Adrenal gland (tissue), 5 donors: ENCODE results near the gene ORM2.
"Not testable (repeated sequence)": the region's sequence is repeated elsewhere in the genome, so short reads cannot be mapped to it uniquely, and the experiment has no call there.

ENCODE experiments used
- CTCF ChIP-seq, 6 experiments: fragments of 450-650 bp in 4 of 6; fragments of 200-600 bp in 2 of 6; sonication (generic) in 1 of 6; IDR thresholded peaks; 1 replicate in 5 of 6; 2 replicates in 1 of 6; pipeline versions ENCODE4 v1.5.1 to v1.8.0; 2016 to 2021; ENCODE audit warnings: antibody characterized with exemption in 6 of 6, mild to moderate bottlenecking in 2 of 6, moderate library complexity in 1 of 6
- POLR2A ChIP-seq, 2 donors: fragments of 450-650 bp; IDR thresholded peaks; one replicate each; pipeline ENCODE4 v1.6.1; 2017; ENCODE audit warnings: antibody characterized with exemption in 2 of 2, mild to moderate bottlenecking in 2 of 2, moderate library complexity in 1 of 2
- donor health status: DM: no; HTN: no; CAD: no.

- TF ChIP-seq POLR2A, CTCF (IDR thresholded peaks at IDR 0.05): not testable (repeated sequence)
These were observed 3.9 kb upstream of the ORM2 start for GRCh38 chr9:114325684-114326254.
